GM19351 (cell line): ENCODE results near the gene KIAA1614.

ENCODE experiments used
- ATAC-seq: cut with Tn5 transposase; IDR thresholded peaks from one replicate; pipeline ENCODE4 v1.9.1; 2021; ENCODE audit warnings: mild to moderate bottlenecking, moderate library complexity; ENCODE audit not compliant: unreplicated experiment

Gene KIAA1614

GRCh38 chr1:180923021-180923841, 10.5 kb downstream of the KIAA1614 start:
- ATAC-seq: no peak

- ATAC-seq: no peak
Observed at GRCh38 chr1:180923887-180924286, 11.2 kb downstream of the KIAA1614 start.

GRCh38 chr1:180924939-180925338, 12.2 kb downstream of the KIAA1614 start:
- no peak for ATAC-seq

- ATAC-seq: no peak
Observed at GRCh38 chr1:180925471-180926051, 12.9 kb downstream of the KIAA1614 start.

GRCh38 chr1:180926164-180926981, 13.7 kb downstream of the KIAA1614 start:
- no peak for ATAC-seq

GRCh38 chr1:180927348-180927747, 14.7 kb downstream of the KIAA1614 start:
- ATAC-seq: no peak

- ATAC-seq: no peak
Observed at GRCh38 chr1:180927841-180928240, 15.1 kb downstream of the KIAA1614 start.

- no peak for ATAC-seq
Observed at GRCh38 chr1:180928331-180929230, 15.9 kb downstream of the KIAA1614 start.

- no peak for ATAC-seq
Observed at GRCh38 chr1:180929389-180929788, 16.7 kb downstream of the KIAA1614 start.

- ATAC-seq: no peak
Observed at GRCh38 chr1:180930687-180931086, 18.0 kb downstream of the KIAA1614 start.

- ATAC-seq: no peak
Observed at GRCh38 chr1:180931529-180931928, 18.8 kb downstream of the KIAA1614 start.

- no peak for ATAC-seq
Observed at GRCh38 chr1:180932378-180932777, 19.7 kb downstream of the KIAA1614 start.

GRCh38 chr1:180933141-180933540, 20.4 kb downstream of the KIAA1614 start:
- no peak for ATAC-seq

- ATAC-seq: no peak
Observed at GRCh38 chr1:180934563-180934962, 21.9 kb downstream of the KIAA1614 start.

- peak; percentile 55 for ATAC-seq
Observed at GRCh38 chr1:180935326-180936109, 22.8 kb downstream of the KIAA1614 start.

- no peak for ATAC-seq
Observed at GRCh38 chr1:180936110-180937011, 23.7 kb downstream of the KIAA1614 start.

GRCh38 chr1:180937012-180937372, 24.3 kb downstream of the KIAA1614 start:
- ATAC-seq: no peak

- no peak for ATAC-seq
Observed at GRCh38 chr1:180937624-180938225, 25.0 kb downstream of the KIAA1614 start.
